Measurements from ENCODE around the gene TMEM30B. TPM values are rescaled to one million over a fixed set of nuclear protein-coding genes. Genes with fewer than 3 reads are reported as not detected.

TMEM30B gene
- total RNA-seq, 2 donors from 2014 or later: 57.1 to 98.5 TPM

- Histone ChIP-seq H3K27me3 (replicated peaks; ENCODE audit: insufficient read depth) (no peaks in the 10 kb centered on the region), H3K27ac (no peak overlapping the region), H3K4me3 (no peak overlapping the region), H3K36me3 (no peaks in the 10 kb centered on the region), H3K4me1 (replicated peaks) (no peaks in the 10 kb centered on the region), H3K9me3 (no peaks in the 10 kb centered on the region)
- DNase-seq (ENCODE audit: low spot score): no peak
- no peak for TF ChIP-seq POLR2AphosphoS5 (IDR thresholded peaks at IDR 0.05)
- TF ChIP-seq POLR2A (IDR thresholded peaks at IDR 0.05): no peak
- no peak for TF ChIP-seq CTCF (IDR thresholded peaks at IDR 0.05)
- intact Hi-C loops (cut with DNase I): no loop called here
- WGBS: 97% methylated on average over 4 of the region's 4 CpGs
These were observed 7.1 kb upstream of the TMEM30B start for GRCh38 chr14:61288228-61288627.

GRCh38 chr14:61287196-61287595 is 6.1 kb upstream of the TMEM30B start:
- WGBS: 93% methylated on average over 7 of the region's 7 CpGs
- no peaks in the 10 kb centered on the region for H3K36me3 ChIP-seq
- no peaks in the 10 kb centered on the region for H3K4me1 ChIP-seq (replicated peaks)
- no peaks in the 10 kb centered on the region for H3K9me3 ChIP-seq
- no peak for TF ChIP-seq POLR2A (IDR thresholded peaks at IDR 0.05)
- no peak for TF ChIP-seq POLR2AphosphoS5 (IDR thresholded peaks at IDR 0.05)
- TF ChIP-seq CTCF (IDR thresholded peaks at IDR 0.05): no peak
- H3K27ac ChIP-seq: no peak overlapping the region
- H3K27me3 ChIP-seq (replicated peaks; ENCODE audit: insufficient read depth): no peaks in the 10 kb centered on the region
- no peak overlapping the region for H3K4me3 ChIP-seq
- DNase-seq (ENCODE audit: low spot score): no peak
- intact Hi-C loops (cut with DNase I): no loop called here

GRCh38 chr14:61285364-61285763 is 4.2 kb upstream of the TMEM30B start:
- Histone ChIP-seq H3K27ac (peak overlapping the region in 1 of 2 donors; percentile 3), H3K36me3 (no peaks in the 10 kb centered on the region), H3K4me3 (no peak overlapping the region), H3K9me3 (no peaks in the 10 kb centered on the region), H3K4me1 (replicated peaks) (no peaks in the 10 kb centered on the region), H3K27me3 (replicated peaks; ENCODE audit: insufficient read depth) (no peaks in the 10 kb centered on the region)
- 47% methylated on average over 4 of the region's 4 CpGs for WGBS
- no peak for TF ChIP-seq CTCF (IDR thresholded peaks at IDR 0.05)
- TF ChIP-seq POLR2AphosphoS5 (IDR thresholded peaks at IDR 0.05): no peak
- TF ChIP-seq POLR2A (IDR thresholded peaks at IDR 0.05): no peak
- no peak for DNase-seq (ENCODE audit: low spot score)
- intact Hi-C loops (cut with DNase I): no loop called here

GRCh38 chr14:61284001-61284400 is 2.9 kb upstream of the TMEM30B start:
- H3K4me3 ChIP-seq: no peak overlapping the region
- H3K36me3 ChIP-seq: no peaks in the 10 kb centered on the region
- H3K27me3 ChIP-seq (replicated peaks; ENCODE audit: insufficient read depth): no peaks in the 10 kb centered on the region
- H3K4me1 ChIP-seq (replicated peaks): no peaks in the 10 kb centered on the region
- DNase-seq (ENCODE audit: low spot score): no peak
- TF ChIP-seq POLR2AphosphoS5 (IDR thresholded peaks at IDR 0.05) (no peak), POLR2A (IDR thresholded peaks at IDR 0.05) (no peak), CTCF (IDR thresholded peaks at IDR 0.05) (no peak)
- intact Hi-C loops (cut with DNase I): no loop called here
- 83% methylated on average over 3 of the region's 3 CpGs for WGBS
- no peak overlapping the region for H3K27ac ChIP-seq
- no peaks in the 10 kb centered on the region for H3K9me3 ChIP-seq

GRCh38 chr14:61282746-61283145 is 1.6 kb upstream of the TMEM30B start:
- Histone ChIP-seq H3K9me3 (no peaks in the 10 kb centered on the region), H3K36me3 (no peaks in the 10 kb centered on the region), H3K4me1 (replicated peaks) (no peaks in the 10 kb centered on the region), H3K27ac (no peak overlapping the region), H3K4me3 (no peak overlapping the region), H3K27me3 (replicated peaks; ENCODE audit: insufficient read depth) (no peaks in the 10 kb centered on the region)
- WGBS: 77% methylated on average over 2 of the region's 2 CpGs
- TF ChIP-seq POLR2AphosphoS5 (IDR thresholded peaks at IDR 0.05): no peak
- TF ChIP-seq POLR2A (IDR thresholded peaks at IDR 0.05): no peak
- TF ChIP-seq CTCF (IDR thresholded peaks at IDR 0.05): no peak
- no peak for DNase-seq (ENCODE audit: low spot score)
- intact Hi-C loops (cut with DNase I): no loop called here

Measured in prostate gland (tissue), 2 donors.